M059J (cell line): ENCODE results near the gene ITGB8. TPM values are rescaled to one million over a fixed set of nuclear protein-coding genes. Genes with fewer than 3 reads are reported as not detected.
A peak's percentile ranks its signal among the peaks of the same experiment; 100 is the strongest.
"Not testable (repeated sequence)": the region's sequence is repeated elsewhere in the genome, so short reads cannot be mapped to it uniquely, and the experiment has no call there.

Source experiments
- DNase-seq: peaks from one replicate; pipeline ENCODE4 v3.0.0-alpha.2; 2012; ENCODE audit warnings: low read depth
- total RNA-seq: library from RNA; depleted of rRNA; stranded (reverse); fragments of >200 nt; shearing (Covaris generic); gene quantifications from 2 replicates; pipeline ENCODE4 v1.2.3, GENCODE V29; 2014; rRNA removed

The ITGB8 gene
- 18.4 and 24.3 TPM in 2 replicates for total RNA-seq

DNA sequence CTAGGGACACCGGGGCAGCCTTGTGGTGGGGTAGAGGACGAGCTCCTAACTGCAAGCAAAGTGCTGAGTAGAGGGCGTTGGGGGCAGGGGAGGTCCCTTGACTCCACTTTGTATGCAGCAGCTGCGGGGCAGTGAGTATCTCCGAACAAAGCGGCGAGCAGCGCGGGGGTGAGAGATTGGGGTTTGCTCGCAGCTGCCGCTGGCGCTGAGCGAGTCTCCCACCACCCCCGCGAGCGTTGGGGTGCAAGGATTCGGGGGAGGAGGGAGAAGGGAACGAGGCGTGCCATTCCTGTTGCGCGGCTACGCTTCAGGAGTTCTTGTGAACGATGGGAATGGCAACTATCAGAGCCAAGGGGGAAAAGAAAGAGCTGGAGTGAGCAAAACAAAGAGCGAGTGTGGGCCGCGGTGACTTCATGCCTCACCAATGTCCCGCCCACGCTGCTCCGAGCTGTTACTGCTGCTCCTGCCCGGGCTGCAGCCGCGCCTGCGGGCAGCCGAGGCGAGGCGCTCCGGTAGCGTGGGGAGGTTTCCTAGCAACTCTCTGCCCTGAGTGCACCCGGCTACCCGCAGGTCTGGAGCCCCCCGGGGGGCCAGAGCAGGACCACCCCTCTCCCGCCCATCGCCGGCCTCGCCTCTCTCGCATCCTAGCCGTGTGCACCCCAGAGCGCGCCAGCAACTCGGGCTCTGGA lies at the start of gene ITGB8:
TSS of gene ITGB8 (plus strand) at position 662 of the 689 bp plus-strand sequence. CDS start 907 bp downstream, outside the sequence.
- peak; percentile 93 for DNase-seq

GRCh38 chr7:20282959-20283358 lies 47.7 kb upstream of the ITGB8 start:
- DNase-seq, result no peak

GRCh38 chr7:20283385-20283784 lies 47.3 kb upstream of the ITGB8 start:
- DNase-seq, result no peak

- no peak for DNase-seq
Measured at GRCh38 chr7:20284003-20284770, 46.5 kb upstream of the ITGB8 start.

- DNase-seq, result no peak
Measured at GRCh38 chr7:20284771-20285143, 45.9 kb upstream of the ITGB8 start.

GRCh38 chr7:20287317-20287716 lies 43.4 kb upstream of the ITGB8 start:
- DNase-seq, result no peak

- DNase-seq, result no peak
Measured at GRCh38 chr7:20288036-20288435, 42.7 kb upstream of the ITGB8 start.

GRCh38 chr7:20290505-20291111 lies 40.1 kb upstream of the ITGB8 start:
- DNase-seq, result no peak

- no peak for DNase-seq
Measured at GRCh38 chr7:20293336-20293735, 37.4 kb upstream of the ITGB8 start.

- peak; percentile 61 for DNase-seq
Measured at GRCh38 chr7:20296444-20296843, 34.3 kb upstream of the ITGB8 start.

GRCh38 chr7:20296901-20297300 lies 33.8 kb upstream of the ITGB8 start:
- no peak for DNase-seq

DNA sequence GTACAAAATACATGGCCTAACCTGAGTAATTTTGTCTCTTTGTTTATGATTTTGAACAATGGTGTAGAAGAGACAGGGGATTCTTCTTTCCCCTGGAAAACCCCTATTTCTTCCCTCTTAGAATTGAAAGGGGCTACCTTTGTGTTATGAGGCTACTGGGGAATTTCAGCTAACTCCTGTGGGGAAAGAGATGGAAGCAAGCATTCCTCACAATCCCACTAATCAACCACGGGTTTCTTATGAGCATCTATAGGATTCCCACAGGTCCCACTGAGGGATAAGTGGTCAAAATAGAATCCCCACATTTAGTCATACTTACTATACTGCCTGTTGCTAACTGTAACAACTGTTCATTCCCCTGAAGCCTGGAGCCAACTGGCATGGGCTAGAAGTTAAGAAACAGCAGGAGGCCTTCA lies 32.2 kb upstream of the ITGB8 start:
- DNase-seq, result no peak

DNA sequence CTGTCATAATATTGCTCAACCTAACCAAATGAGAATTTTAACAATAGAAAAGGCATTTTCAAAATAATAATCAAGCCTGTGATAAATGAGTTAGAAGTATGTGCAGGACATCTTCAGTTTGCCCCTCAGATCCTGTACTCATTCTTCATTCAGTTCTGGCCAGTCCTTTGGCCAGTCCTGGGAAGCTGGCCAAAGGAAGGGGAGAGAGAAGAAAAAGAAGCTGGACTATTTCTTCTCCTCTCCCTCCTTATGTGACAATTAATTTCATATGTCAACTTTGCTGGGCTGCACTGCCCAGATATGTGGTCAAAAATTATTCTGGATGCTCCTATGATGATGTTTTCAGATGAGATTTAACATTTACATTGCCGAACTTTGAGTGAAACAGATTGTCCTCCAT lies 31.6 kb upstream of the ITGB8 start:
- no peak for DNase-seq

GRCh38 chr7:20299647-20300312 lies 30.9 kb upstream of the ITGB8 start:
- peak; percentile 46 for DNase-seq

DNA sequence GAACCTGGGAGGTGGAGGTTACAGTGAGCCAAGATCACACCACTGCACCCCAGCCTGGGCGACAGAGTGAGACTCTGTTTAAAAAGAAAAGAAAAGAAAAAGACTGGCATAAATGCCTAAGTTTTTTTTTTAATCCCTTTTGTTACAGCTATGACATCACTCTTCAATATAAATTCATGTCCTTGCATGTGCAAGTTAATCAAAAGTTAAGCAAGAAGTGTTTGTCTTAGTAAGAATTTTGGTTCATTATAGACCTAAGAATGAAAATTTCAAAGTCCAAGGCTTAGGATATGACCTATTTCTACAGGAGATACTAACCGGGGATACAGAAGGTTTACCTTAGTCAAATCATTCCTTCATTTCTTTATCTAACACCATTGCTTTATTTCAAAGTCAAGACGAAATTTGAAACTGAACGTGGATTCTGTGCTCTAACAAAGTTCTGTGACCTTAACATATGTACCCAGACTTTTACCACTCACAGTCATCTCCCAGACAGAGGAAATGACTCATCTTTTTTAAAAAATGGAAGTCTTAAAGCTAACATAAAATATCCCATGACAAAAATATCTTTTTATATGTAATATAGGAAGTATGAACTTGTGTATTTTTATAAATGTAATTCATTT lies 29.3 kb upstream of the ITGB8 start:
- DNase-seq, result peak; percentile 45

DNA sequence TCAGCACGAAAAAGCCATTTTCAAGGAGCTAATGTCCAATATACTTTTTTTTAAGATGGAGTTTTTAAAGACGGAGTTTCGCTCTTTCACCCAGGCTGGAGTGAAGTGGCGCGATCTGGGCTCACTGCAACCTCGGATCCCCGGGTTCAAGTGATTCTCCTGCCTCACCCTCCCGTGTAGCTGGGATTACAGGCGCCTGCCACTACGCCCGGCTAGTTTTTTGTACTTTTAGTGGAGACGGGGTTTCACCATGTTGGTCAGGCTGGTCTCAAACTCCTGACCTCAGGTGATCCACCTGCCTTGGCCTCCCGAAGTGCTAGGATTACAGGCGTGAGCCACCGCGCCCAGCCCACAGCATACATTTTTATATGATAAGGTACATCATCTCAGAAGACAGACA lies 28.4 kb upstream of the ITGB8 start:
- DNase-seq, result not testable (repeated sequence)

DNA sequence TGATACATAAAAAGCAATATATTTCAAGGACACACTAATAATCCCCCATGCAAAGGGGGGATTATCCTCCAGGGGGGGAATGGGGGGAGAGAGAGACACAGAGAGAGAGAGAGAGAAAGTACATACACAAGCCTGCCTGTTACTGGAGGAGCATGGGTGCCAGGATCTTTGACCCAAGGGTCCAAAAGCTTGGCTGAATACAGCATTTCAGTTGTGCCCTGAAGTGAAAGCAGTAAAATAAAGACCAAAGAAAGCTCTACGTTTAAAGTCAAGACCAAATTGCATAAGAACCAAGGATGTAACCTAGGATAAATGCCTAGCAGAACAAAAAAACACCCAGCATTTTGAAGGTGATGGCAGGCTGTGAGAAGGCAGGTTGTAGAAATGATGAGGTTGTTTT lies 27.8 kb upstream of the ITGB8 start:
- no peak for DNase-seq

DNA sequence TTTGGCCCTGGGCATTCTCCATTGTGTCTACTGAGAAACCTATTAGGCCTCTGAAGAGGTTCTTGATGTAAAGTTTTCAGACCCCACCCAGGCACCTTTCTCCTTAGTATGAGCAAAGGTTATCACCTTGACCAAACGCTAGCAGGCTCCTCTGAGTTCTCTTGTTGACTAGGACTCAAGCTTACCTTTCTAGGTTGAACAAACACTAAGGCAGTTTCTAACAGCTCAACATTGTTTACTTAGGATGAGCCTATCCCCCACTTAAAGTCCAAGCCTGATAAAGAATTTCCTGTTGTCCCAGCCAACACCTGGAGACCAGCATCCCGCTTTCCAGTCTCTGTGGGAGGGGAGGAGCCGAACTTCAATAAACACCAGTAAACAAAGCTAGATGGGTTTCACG lies 26.3 kb upstream of the ITGB8 start:
- no peak for DNase-seq

DNA sequence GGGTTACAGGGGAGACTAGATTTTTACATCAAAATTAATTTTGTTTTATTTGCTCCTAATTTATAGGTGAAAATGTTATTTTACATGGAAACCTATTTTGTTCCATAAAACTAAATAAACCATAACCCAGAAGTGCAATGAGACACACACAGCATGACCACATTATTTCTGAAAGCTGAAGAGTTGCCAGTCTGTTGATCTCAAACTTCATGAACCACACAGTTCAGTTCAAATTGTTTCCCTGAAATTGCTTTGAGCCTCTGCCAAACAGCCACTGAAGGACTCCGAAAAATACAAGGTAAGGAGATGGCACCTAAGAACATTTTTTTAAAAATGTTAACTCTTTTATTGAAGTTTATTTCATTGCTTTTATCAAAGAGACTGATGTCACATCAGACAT lies 25.0 kb upstream of the ITGB8 start:
- DNase-seq, result peak; percentile 27

DNA sequence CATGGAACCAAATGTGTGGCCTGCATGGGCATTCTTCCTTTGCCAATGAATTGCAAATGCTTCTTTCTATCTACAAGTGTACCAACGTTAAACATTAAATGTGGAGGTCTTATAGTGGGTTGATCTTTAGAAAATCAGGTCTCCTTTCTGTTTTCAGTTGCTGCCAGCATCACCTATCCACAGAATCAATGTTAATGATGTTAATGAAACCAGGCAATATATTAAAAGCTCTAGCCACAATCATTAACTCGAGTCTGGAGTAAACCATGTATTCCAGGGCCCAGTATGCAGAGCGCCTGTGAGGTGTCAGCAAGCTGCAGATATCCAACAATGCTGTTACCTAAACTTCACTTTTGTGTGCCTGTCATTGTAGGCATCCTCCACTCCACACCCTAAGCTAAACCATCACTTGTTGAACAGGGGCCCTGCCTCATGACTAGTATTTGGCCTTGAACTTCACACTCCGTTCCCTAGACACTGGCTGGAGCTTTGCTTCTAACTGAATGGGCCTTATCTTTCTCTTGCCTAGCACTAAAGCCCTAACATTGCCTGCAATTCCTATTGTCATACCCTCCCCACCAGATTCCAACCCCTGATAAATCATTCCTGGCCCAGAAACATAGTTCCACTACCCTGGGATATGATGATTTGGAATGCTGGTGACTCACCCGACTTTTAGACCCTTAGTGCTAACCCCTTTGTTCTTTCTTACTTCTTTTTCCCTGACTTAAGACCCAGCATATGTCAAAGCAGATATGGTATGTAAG lies 24.3 kb upstream of the ITGB8 start:
- peak; percentile 94 for DNase-seq

DNA sequence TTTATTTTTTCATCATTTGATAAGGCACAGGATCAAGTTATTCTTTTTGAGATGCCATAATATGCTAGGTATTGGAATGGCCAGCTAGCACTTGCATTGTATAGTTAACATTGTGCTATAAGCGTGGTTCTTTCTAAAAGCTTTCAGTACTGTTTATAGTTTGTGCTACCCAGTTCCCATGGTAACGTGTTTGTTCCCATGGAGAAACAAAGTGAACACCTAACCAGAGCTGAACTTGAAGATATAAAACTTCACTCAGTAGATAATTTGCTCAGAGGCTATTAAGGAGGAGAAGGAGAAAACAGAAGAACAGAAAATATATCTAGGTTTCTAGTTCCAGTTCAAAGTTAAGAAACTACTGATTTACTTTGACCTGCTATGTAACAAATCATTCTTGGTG lies 23.6 kb upstream of the ITGB8 start:
- peak; percentile 97 for DNase-seq
